WERI-Rb-1 (cell line): ENCODE measurements around the gene PRPF4.
"Not testable (repeated sequence)": the region's sequence is repeated elsewhere in the genome, so short reads cannot be mapped to it uniquely, and the experiment has no call there.

Experiments used
- DNase-seq: peaks from one replicate; pipeline ENCODE4 v3.0.0-alpha.2; 2020
- H3K27ac ChIP-seq: fragments of 250-450 bp; sonication (Bioruptor Pico); 2 replicates; pipeline ENCODE4 v1.5.1; 2020; ENCODE audit warnings: mild to moderate bottlenecking, moderate library complexity
- H3K27me3 ChIP-seq: fragments of 250-450 bp; sonication (Bioruptor Pico); 2 replicates; pipeline ENCODE4 v1.5.1; 2021; ENCODE audit warnings: mild to moderate bottlenecking, low read depth, moderate library complexity; ENCODE audit not compliant: insufficient read depth, severe bottlenecking
- H3K36me3 ChIP-seq: fragments of 250-450 bp; sonication (Bioruptor Pico); 2 replicates; pipeline ENCODE4 v1.5.1; 2020; ENCODE audit warnings: mild to moderate bottlenecking, moderate library complexity
- H3K4me3 ChIP-seq: 2 replicates; pipeline ENCODE4 v1.5.1; 2011; ENCODE audit warnings: low read depth, mild to moderate bottlenecking, control low read depth, low read length
- H3K9me3 ChIP-seq: fragments of 250-450 bp; sonication (Bioruptor Pico); 2 replicates; pipeline ENCODE4 v1.5.1; 2021; ENCODE audit warnings: mild to moderate bottlenecking, moderate library complexity; ENCODE audit not compliant: severe bottlenecking
- TF ChIP-seq, protein P1 (sequence below): IDR thresholded peaks from 2 replicates; pipeline ENCODE4 v1.5.1; 2011; ENCODE audit warnings: low read depth, mild to moderate bottlenecking, control low read depth, inconsistent platforms, low read length

The PRPF4 gene

DNA sequence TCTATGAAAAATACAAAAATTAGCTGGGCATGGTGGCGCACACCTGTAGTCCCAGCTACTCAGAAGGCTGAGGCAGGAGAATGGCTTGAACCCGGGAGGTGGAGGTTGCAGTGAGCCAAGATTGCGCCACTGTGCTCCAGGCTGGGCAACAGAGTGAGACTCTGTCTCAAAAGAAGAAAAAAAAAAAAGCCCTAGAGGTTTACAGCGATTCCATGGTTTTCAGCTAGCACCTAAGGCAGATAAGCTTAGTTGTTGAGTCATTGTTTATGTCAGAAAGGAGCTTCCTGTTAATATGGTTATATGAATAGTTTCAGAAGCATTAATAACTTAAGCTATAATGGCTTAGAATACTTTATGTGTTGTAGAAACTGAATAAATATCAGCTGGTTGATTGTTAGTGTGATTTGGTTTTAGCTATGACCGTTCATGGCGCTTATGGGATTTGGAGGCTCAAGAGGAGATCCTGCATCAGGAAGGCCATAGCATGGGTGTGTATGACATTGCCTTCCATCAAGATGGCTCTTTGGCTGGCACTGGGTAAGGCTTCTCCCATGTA, 14.7 kb downstream of the PRPF4 start:
- no peaks in the 10 kb centered on the region for H3K27me3 ChIP-seq
- peaks cover 89% of the 10 kb centered on the region for H3K36me3 ChIP-seq
- TF ChIP-seq, protein P1, sequence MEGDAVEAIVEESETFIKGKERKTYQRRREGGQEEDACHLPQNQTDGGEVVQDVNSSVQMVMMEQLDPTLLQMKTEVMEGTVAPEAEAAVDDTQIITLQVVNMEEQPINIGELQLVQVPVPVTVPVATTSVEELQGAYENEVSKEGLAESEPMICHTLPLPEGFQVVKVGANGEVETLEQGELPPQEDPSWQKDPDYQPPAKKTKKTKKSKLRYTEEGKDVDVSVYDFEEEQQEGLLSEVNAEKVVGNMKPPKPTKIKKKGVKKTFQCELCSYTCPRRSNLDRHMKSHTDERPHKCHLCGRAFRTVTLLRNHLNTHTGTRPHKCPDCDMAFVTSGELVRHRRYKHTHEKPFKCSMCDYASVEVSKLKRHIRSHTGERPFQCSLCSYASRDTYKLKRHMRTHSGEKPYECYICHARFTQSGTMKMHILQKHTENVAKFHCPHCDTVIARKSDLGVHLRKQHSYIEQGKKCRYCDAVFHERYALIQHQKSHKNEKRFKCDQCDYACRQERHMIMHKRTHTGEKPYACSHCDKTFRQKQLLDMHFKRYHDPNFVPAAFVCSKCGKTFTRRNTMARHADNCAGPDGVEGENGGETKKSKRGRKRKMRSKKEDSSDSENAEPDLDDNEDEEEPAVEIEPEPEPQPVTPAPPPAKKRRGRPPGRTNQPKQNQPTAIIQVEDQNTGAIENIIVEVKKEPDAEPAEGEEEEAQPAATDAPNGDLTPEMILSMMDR: no peak
- H3K4me3 ChIP-seq: no peak overlapping the region
- no peak for DNase-seq
- H3K27ac ChIP-seq: no peak overlapping the region
- no peaks in the 10 kb centered on the region for H3K9me3 ChIP-seq

DNA sequence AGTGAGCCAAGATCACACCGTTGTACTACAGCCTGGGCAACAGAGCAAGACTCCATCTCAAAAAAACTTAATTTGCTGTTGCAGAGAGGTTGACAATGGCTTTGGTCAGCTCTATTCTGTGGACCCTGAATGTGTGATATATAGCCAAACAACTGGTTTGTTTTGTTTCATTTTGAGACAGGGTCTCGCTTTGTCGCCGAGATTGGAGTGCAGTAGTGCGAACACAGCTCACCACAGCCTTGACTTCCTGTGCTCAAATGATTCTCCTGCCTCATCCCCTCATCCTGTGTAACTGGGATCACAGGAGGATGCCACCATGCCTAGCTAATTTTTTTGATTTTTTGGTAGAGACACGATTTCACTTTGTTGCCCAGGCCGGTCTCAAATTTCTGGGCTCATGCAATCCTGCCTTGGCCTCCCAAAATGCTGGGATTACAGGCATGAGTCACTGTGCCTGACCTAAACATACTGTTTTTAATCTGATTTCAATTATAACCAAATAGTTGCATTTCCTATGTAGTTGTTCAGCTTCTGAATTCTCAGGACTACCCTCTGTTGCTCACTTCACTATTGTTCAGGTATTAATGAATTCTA, 17.9 kb downstream of the PRPF4 start:
- Histone ChIP-seq H3K9me3 (no peaks in the 10 kb centered on the region), H3K27me3 (no peaks in the 10 kb centered on the region), H3K27ac (peak overlapping the region; percentile 28; the same call in 1 of the 2 replicates), H3K4me3 (no peak overlapping the region), H3K36me3 (peaks cover 58% of the 10 kb centered on the region)
- DNase-seq: no peak
- TF ChIP-seq, protein P1: no peak

- not testable (repeated sequence) for H3K9me3 ChIP-seq, H3K27me3 ChIP-seq
- Histone ChIP-seq H3K4me3 (peak overlapping the region; percentile 41), H3K27ac (peak overlapping the region; percentile 95), H3K36me3 (peaks cover 29% of the 10 kb centered on the region)
- peak; percentile 88 for DNase-seq
Observed at GRCh38 chr9:113296247-113296646, 20.8 kb downstream of the PRPF4 start.

DNA sequence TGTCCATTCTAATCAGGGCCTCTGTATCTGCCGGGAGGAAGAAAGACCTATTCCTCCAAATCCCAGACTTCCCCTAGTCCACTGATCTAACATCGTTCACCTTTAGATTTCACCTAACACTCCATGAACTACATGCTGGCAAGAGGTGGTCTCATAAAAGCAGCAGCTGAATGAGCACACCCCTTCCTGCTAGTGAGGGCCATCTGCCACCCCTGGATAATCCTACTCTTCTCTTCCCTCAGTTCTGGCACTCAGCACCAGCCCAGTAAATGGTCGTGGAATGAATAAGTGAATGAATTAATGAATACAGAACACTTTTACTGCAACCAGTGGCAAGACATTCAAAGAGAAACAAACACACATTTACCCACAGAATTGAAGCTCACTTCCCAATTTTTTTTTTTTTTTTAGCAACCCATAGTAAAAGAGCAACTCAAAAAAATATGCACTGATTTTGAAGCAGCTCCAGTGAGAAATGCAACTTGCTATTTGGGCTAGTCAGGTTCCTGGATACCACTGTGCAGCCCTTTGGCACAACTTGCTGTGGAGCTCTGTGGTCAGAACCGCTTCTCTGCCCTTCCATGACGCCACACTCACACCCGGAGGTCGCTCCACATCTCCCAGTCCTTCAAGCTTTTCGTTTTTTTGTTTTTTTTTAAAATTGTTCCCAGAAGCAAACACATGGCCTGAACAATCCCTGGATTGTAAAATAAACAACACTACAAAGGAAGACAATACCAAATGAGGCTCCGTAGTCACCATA, 21.5 kb downstream of the PRPF4 start:
- Histone ChIP-seq H3K27ac (peak overlapping the region; percentile 95), H3K27me3 (no peaks in the 10 kb centered on the region), H3K4me3 (peak overlapping the region; percentile 41), H3K36me3 (peaks cover 22% of the 10 kb centered on the region), H3K9me3 (no peaks in the 10 kb centered on the region)
- TF ChIP-seq, protein P1: no peak
- peak; percentile 81 for DNase-seq

DNA sequence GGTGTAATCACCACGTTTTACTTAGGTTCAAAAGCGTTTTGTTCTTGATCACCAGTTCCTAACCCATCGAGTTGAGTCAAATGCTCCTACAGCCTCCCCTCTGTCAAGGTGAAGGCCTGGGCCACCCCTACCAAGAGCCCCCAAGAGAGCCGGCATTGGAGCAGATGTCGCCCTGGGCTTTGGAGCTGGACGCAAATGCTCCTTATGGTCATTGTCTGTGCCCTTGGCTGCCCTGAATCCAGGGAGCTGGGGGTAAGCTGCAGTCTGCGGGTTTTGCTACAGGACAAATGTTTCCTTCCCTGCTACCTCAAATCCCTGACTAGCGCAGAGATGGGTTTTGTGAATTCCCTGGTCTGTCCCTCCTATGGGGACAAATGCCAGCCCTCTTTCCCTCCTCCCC, 22.9 kb downstream of the PRPF4 start:
- H3K9me3 ChIP-seq: no peaks in the 10 kb centered on the region
- H3K4me3 ChIP-seq: peak overlapping the region; percentile 36
- peaks cover 9% of the 10 kb centered on the region for H3K36me3 ChIP-seq
- peak overlapping the region; percentile 95 for H3K27ac ChIP-seq
- no peaks in the 10 kb centered on the region for H3K27me3 ChIP-seq
- DNase-seq: peak; percentile 96
- TF ChIP-seq, protein P1: no peak
